ENCODE results near the gene SRBD1. TPM values are rescaled to one million over a fixed set of nuclear protein-coding genes. Genes with fewer than 3 reads are reported as not detected.

The SRBD1 gene
- total RNA-seq, 1 donor from 2014 or later, result 17.6 TPM

DNA sequence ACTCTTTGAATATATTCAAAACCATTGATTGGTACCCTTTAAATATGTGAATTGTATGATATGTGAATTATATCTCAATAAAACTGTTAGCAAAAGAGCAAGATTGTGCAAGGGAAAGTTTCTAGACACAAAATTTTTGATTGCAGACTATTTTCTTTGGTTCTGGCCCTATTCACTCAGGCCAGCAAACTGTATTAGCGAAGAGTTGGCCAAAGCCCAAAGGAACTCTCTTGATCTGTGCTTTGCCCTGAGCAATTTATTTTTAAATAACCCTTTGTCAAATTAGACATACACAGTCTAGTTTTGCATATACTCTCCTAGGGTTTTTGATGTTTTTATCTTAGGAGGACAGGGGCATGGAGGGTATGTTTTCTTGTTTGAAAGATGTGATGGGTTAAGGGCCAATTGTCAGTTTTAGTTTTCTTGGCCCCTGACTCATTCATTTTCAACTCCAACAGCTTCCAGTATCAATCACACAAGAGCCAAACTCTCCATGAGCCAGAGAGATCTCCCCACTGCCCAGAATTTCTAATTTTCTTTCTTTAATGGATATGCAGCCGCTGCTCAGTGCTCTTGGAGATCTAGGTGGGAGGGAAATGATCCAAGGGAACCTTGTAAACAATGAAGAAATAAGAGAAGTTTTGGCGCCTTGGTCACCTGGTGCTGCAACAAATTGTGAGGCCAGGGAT lies 231.5 kb downstream of the SRBD1 start:
- no peak for DNase-seq (ENCODE audit: low read depth in 2 of 2)

DNA sequence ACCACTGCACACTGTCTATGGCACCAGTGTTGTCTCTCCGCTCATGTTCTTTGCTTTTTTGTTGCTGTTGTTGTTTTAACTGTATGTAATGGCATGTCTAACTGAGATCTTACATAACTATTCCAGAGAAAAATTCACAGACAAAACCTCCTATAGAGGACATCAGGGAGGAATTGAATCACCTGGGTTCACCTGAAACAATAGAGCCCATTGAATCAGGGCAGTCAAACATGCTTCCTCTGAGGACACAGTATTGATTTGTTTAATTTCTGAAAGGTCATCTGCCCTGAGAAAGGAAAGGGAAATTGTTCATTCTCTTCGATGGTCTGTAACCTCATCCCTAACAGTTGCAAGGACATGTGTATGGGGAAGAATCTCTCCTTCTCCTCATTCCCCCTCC lies 237.5 kb downstream of the SRBD1 start:
- no peak for DNase-seq (ENCODE audit: low read depth in 2 of 2)

GRCh38 chr2:45370369-45370768 lies 240.7 kb downstream of the SRBD1 start:
- DNase-seq (ENCODE audit: low read depth in 2 of 2), result no peak

DNA sequence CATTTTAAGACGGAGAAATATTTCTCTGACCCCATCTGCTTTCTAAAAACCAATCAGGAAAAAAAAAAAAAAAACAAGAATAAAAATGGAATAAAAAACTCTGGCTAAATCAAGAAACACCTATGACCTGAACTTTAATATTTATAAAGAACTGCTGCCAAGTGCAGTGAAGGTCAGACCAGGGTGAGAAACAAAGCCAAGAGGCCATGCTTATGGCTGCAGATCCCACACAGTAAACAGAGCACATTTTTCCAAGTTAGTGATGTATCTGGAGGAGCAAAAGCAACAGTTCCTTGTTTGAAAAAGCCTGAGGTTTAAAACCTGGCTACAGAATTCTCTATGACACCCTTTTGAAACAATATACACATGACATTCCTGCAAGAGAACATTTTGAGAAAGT lies 242.3 kb downstream of the SRBD1 start:
- DNase-seq (ENCODE audit: low read depth in 2 of 2), result no peak

DNA sequence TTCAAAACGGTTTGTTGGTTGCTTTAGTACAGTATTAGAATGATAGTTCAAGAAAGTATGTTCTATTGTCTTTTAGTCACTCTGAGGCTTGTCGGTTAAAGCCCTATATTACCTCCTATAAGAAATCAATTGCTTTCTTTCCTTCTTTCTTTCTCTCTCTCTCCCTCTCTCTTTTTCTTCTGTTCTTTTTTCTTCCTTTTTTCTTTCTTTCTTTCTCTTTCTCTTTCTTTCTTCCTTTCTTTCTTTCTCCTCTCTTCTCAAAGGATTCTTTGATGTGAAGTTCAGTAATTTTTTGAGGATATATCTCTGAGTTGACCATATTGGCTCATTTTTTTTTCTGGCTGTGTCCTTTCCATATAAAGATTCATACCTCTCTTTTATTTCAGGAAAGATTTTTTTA lies 249.4 kb downstream of the SRBD1 start:
- DNase-seq (ENCODE audit: low read depth in 2 of 2), result no peak

DNA sequence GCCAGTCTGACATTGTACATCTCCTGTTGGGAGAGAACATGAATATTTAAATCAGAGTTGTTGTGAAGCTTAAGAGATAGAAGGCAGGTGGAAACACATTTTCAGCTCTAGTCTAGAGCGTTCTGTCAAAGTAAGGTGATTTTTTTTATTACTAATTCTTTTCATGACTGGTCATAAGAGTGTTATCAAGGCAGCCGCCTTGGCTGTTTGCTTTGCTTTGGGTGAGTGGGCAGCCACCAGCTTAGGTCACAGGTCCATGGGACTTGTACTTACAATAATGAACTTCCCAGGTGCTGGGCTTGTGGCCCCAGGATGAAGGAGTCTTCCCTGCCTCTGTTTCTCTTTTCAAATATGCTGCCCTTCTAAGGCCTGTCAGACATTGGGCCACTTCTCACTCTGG lies 256.3 kb downstream of the SRBD1 start:
- no peak for DNase-seq (ENCODE audit: low read depth in 2 of 2)

GRCh38 chr2:45353879-45354278 lies 257.2 kb downstream of the SRBD1 start:
- peak; percentile 60 to 95 for DNase-seq (ENCODE audit: low read depth in 2 of 2)

DNA sequence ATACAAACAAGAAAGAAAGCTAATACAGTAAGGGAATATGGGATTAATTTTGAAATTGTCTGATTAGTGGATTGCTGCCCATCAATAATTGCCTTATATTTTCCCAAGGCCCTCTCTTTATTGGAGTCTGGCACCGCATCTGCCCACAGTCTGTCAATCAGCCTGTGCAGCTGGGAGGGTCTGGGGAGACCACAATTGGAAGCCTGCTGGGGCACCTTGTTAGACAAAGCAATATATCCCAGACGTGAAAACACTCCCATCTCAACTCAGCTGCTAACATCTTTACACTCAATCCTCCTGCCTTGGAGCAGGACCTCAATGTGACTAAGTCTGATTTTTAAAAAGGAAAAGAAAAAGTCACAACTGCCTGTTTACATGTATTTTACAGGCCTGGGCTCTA lies 258.6 kb downstream of the SRBD1 start:
- DNase-seq (ENCODE audit: low read depth in 2 of 2), result no peak

DNA sequence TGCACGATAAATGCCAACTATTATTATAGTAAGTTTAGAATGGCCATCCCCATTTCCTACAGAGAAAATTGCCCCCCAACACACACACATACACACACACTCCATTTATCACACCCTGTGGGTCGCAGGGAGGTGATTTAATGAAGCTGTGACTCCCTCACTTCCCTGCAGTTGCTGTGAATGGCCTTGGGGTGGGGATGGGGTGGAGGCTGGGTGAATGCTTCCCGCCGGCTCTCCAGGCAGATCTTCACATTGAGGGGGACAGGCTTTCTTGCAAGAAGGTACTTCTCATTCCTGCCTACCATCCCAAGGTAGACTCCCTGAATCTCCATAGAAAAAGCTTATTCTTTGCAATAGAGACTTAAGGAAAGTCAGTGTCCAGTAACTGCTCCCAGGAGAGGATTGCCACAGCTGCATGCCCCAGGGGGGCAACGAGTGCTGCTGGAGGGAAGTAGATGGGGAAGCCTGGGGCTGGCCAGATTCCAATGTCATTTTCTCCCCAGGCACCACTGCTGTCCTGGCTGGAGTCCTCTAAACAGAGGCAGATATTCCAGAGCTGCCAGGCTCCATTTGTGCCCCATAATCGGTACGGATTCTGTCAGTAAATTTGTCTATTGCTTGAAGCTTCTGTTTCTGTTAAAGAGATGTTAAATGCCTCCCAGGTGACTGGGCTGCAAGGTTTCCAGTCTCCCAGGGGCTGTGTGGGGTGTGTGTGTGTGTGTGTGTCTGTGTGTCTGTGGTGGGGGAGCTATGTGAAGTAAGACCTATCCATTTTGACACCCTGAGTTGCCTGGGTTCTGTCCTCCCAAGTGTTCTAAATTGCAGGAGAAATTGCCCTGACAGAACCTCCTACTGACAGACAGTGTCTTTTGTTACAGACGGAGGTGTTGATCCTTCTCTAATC lies 265.5 kb downstream of the SRBD1 start:
- no peak for DNase-seq (ENCODE audit: low read depth in 2 of 2)

DNA sequence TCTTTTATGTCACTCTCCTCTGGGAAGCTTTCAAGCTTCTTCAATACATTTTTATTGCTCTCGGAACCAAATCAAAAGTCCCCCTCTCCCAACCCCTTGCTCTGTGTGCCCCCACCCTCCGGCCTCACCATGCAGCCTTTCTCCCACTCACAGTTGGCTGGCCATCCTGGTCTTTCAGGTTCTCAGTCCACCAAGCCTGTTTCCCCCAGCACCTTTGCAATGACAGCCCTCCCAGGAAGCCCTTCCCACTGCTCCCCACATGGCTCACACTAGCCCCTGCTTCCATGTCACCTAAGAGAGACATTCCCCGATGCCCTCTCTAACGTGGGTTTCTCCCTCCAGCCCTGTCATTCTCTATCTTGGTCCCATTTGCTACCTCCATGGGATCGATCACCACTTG lies 266.6 kb downstream of the SRBD1 start:
- no peak for DNase-seq (ENCODE audit: low read depth in 2 of 2)

- no peak for DNase-seq (ENCODE audit: low read depth in 2 of 2)
Measured at GRCh38 chr2:45344071-45344470, 267.0 kb downstream of the SRBD1 start.

DNA sequence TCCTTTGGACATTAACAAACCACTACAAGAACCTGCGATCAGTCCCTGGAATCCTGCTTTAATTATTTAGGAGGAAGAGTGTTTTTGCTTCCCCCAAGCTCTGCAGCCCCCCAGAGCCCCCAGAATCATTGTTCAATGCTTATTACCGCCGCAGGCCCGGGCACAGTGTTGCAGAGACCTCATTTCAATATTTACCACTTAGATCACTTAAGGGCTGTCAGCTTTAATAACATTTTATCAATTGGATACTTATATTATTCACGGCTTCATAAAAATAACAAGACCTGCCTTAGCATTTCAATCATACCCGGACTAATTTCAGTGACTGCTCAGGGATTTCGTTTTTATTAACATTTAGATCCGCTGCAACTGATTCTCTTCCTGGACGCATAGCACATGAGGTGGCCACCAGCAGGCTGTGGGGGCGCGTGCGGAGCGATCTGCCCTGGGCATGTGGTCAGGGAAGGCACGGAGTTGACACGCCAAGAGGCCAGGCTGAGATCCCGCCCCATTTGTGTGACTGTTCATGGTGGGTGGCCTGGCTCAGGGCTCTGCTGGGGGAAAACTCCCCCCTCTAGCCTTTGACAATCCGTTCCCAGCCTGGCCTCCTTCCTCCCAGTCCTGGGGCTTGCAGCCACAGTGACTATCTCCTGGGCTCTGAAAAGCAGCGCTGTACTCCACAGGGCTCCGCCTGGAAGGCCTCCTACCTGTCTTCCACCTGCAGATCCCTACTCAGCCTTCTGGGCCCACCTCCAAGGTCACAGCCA lies 267.6 kb downstream of the SRBD1 start:
- DNase-seq (ENCODE audit: low read depth in 2 of 2), result no peak

DNA sequence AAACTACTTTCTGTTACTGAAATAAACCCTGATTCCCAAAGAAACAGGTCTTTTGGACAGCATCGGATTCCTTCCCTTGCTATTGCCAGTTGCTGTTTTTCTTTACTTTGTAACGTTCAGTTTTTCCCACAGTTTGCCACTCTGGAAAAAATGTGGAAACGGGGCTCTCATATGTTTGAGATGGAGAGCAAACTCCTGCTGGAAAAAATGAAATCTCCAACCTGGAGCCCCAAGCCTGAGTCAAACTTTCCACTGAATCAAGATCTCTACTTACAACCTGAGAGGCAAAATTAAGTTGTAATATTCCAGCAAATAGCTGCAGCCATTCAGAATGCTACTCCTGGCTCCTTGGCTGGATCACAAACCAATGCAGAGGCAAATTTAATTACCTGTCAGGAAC lies 270.7 kb downstream of the SRBD1 start:
- DNase-seq (ENCODE audit: low read depth in 2 of 2), result no peak

- DNase-seq (ENCODE audit: low read depth in 2 of 2), result no peak
Measured at GRCh38 chr2:45339253-45339652, 271.8 kb downstream of the SRBD1 start.

Other genes starting within 250 kb of the SRBD1 start
- gene PRKCE, start 40.4 kb upstream of the SRBD1 start, total RNA-seq, result 28.4 and 30.7 TPM in 2 replicates

Data from dermis microvascular lymphatic vessel endothelial cell (primary cell).